Right lobe of liver (tissue), 4 donors: ENCODE data around the gene RPS8.
A peak's percentile ranks its signal among the peaks of the same experiment; 100 is the strongest.

Experiments used
- CTCF ChIP-seq, 4 donors: fragments of 200-600 bp in 3 of 4; fragments of 450-650 bp in 1 of 4; IDR thresholded peaks; one replicate each; pipeline versions ENCODE4 v1.5.1 to v1.8.0; 2016 to 2022; ENCODE audit warnings: antibody characterized with exemption in 4 of 4, mild to moderate bottlenecking in 2 of 4
- POLR2A ChIP-seq: fragments of 450-650 bp; IDR thresholded peaks from one replicate; pipeline ENCODE4 v1.6.1; 2017; ENCODE audit warnings: antibody characterized with exemption, mild to moderate bottlenecking
- donor health status: DM: no; HTN: no; CAD: no.
- donor health status: DM: no; HTN: no; CAD: no.
- donor health status: DM: no; HTN: yes; CAD: no.

DNA sequence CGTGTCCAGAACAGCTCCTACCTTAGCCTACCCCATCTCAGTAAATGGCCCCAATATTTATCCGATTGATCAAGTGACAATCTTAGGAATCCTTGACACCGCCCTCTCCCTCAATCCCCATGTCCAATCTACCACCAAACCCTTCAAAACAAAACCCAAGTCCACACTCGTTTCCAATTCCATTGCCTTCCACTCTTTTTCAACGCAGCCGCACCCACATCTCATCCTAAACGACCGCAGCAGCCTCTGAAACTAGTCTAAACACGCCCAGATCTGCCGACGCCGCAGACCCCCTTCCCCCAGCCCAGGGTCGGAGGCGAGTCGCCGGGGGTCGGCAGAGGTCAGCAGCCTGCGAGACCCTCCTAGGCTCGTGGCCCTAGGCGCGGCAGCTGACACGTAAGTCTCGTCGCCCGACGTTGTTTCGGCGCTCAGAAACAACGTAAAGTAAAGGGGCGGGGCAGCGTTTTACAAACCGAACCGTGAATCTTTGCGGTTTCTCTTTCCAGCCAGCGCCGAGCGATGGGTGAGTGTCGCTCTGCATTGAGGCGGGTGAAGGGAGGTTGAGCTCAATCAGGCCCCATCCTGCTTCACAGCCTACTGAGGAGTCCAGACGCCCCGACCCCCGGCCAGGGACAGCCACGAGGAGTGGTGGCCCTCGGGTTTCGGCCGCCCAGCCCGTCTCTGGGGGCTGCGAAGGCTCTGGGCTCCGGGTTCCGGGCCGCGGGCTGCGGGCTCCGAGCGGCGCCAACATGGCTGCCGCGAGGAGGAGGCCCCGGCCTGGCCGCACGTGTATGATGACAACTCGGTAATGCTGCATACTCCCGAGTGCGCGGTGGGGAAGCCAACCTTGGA, at the start of gene RPS8:
- no peak for TF ChIP-seq CTCF (IDR thresholded peaks at IDR 0.05)
- TF ChIP-seq POLR2A: peak; percentile 94
